ENCODE results near the gene RAB44. TPM values are rescaled to one million over a fixed set of nuclear protein-coding genes. Genes with fewer than 3 reads are reported as not detected.

RAB44 gene
- total RNA-seq, 1 experiment from 2014 or later: 0.05 TPM

DNA sequence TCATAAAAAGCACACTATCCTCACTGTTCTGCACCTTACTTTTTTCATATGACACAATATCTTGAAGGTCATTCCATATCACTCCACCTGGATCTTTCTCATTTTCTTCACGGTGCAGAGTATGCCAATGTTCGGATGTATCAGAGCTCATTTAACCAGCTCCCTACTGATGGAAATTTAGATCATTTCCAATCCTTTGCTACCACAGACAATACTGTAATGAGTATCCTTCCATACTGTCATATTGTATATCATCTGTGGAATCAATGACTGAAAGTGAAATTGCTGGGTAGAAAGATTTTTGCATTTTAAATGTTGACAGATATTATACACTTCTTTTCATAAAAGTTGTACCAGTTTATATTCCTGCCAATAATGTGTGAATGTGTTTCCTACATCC lies 2.2 kb upstream of the RAB44 start (continued):
- TF ChIP-seq, protein P1, sequence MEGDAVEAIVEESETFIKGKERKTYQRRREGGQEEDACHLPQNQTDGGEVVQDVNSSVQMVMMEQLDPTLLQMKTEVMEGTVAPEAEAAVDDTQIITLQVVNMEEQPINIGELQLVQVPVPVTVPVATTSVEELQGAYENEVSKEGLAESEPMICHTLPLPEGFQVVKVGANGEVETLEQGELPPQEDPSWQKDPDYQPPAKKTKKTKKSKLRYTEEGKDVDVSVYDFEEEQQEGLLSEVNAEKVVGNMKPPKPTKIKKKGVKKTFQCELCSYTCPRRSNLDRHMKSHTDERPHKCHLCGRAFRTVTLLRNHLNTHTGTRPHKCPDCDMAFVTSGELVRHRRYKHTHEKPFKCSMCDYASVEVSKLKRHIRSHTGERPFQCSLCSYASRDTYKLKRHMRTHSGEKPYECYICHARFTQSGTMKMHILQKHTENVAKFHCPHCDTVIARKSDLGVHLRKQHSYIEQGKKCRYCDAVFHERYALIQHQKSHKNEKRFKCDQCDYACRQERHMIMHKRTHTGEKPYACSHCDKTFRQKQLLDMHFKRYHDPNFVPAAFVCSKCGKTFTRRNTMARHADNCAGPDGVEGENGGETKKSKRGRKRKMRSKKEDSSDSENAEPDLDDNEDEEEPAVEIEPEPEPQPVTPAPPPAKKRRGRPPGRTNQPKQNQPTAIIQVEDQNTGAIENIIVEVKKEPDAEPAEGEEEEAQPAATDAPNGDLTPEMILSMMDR (IDR thresholded peaks at IDR 0.05 in 2 of 3, conservative IDR thresholded peaks at IDR 0.05 in 1 of 3; ENCODE audit: borderline replicate concordance in 1 of 3, insufficient read depth in 1 of 3, low read depth in 2 of 3, low read length in 2 of 3): no peak
- TF ChIP-seq EGR1 (IDR thresholded peaks at IDR 0.05; ENCODE audit: low read depth): no peak

DNA sequence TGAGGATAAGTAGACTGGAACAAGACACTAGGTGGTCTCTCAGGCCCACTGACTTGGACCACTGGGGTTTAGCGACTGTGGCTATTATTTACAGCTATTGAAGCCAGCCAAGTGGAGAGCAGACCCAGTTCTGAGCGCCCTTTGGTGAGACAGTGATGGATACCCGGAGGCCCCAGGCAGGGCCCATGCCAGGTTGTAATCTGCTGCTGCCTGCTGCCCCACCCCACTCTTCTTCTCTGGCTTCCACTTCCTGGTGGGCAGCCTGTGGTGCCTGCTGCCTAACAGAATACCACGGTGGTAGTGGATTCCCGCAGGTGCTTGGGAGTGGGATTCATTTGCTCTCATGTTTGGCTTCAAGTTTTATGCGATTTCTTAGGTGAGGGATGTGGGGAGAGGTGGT lies 570 bp downstream of the RAB44 start:
- H3K27ac ChIP-seq (ENCODE audit: low read depth, low read length): no peak overlapping the region
- no TSS peak for BruUV-seq (replicated peaks)
- ChIA-PET RAD21 (ENCODE audit: low non-redundant PET in 1 of 2, low total read pairs in 2 of 2, uncharacterized antibody in 2 of 2, unreplicated experiment in 2 of 2) (no interaction called here), POLR2A (no interaction called here), CTCF (no interaction called here)
- H3K4me2 ChIP-seq (ENCODE audit: low read length): no peak overlapping the region
- H3K9me3 ChIP-seq (ENCODE audit: control insufficient read depth in 1 of 2, insufficient read depth in 1 of 2, low read depth in 1 of 2, low read length in 2 of 2): no peaks in the 10 kb centered on the region
- no peaks in the 10 kb centered on the region for H3K9me2 ChIP-seq (ENCODE audit: insufficient read depth)
- H3K4me3 ChIP-seq (replicated peaks in 1 of 2; ENCODE audit: low read depth in 1 of 2, low read length in 2 of 2): no peak overlapping the region
- peaks cover 0 to 8% of the 10 kb centered on the region in 2 experiments; a peak in 2 of 4 replicates for H3K4me1 ChIP-seq (ENCODE audit: control insufficient read depth in 1 of 2, insufficient read depth in 2 of 2, low read length in 2 of 2)
- no peaks in the 10 kb centered on the region for H4K20me1 ChIP-seq (ENCODE audit: insufficient read depth)
- H2AFZ ChIP-seq (ENCODE audit: low read depth, low read length, poor library complexity, severe bottlenecking): no peak overlapping the region
- no peaks in the 10 kb centered on the region for H3K36me3 ChIP-seq (ENCODE audit: control insufficient read depth in 1 of 2, insufficient read depth in 2 of 2, low read length in 2 of 2)
- DNase-seq (ENCODE audit: low read depth, low spot score) (no peak), ATAC-seq (no peak)
- intact Hi-C loops (cut with micrococcal nuclease): no loop called here
- no peaks in the 10 kb centered on the region for H3K27me3 ChIP-seq (ENCODE audit: insufficient read depth, low read length)
- TF ChIP-seq TCF7L2 (IDR thresholded peaks at IDR 0.05; ENCODE audit: borderline replicate concordance, extremely low read depth, insufficient read depth, insufficient read length): no peak
- H3K79me2 ChIP-seq (ENCODE audit: insufficient read depth, low read length): no peaks in the 10 kb centered on the region
- H3K9ac ChIP-seq (ENCODE audit: low read length): no peak overlapping the region

DNA sequence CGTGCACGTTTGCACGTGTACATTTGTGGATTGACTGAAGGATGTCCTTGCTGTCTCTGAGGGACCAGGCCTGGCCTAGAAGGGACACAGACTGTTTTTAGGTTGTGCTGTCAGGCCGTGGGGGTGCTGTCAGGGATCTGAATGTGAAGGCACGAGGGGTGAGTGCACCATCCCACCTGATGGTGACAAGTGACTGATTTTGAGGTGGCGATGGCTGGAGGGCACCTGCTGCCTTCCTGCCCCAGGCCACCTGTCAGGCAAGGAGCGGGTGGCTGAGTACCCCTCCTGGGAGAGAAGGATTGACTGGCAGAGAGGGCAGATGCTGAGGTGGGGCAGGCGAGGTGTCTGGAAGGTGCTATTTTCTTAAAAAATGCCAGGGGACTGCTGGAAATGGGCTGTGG lies 1.2 kb downstream of the RAB44 start:
- CTCF ChIA-PET: no interaction called here

More for the DNA sequence above, 1.2 kb downstream of the RAB44 start:
- H4K20me1 ChIP-seq (ENCODE audit: insufficient read depth): no peaks in the 10 kb centered on the region
- DNase-seq (ENCODE audit: low read depth, low spot score) (no peak), ATAC-seq (no peak)
- POLR2A ChIA-PET: no interaction called here
- H3K9me3 ChIP-seq (ENCODE audit: control insufficient read depth in 1 of 2, insufficient read depth in 1 of 2, low read depth in 1 of 2, low read length in 2 of 2): no peaks in the 10 kb centered on the region
- no peaks in the 10 kb centered on the region for H3K9me2 ChIP-seq (ENCODE audit: insufficient read depth)
- no peaks in the 10 kb centered on the region for H3K27me3 ChIP-seq (ENCODE audit: insufficient read depth, low read length)
- H3K79me2 ChIP-seq (ENCODE audit: insufficient read depth, low read length): no peaks in the 10 kb centered on the region
- H3K27ac ChIP-seq (ENCODE audit: low read depth, low read length): no peak overlapping the region
- no peaks in the 10 kb centered on the region for H3K36me3 ChIP-seq (ENCODE audit: control insufficient read depth in 1 of 2, insufficient read depth in 2 of 2, low read length in 2 of 2)
- no peak overlapping the region for H3K4me3 ChIP-seq (replicated peaks in 1 of 2; ENCODE audit: low read depth in 1 of 2, low read length in 2 of 2)
- no TSS peak for BruUV-seq (replicated peaks)
- RAD21 ChIA-PET (ENCODE audit: low non-redundant PET in 1 of 2, low total read pairs in 2 of 2, uncharacterized antibody in 2 of 2, unreplicated experiment in 2 of 2): no interaction called here
- TF ChIP-seq FOSL1 (IDR thresholded peaks at IDR 0.05; ENCODE audit: low read depth): no peak
- no peak for TF ChIP-seq ZFX (IDR thresholded peaks at IDR 0.05)
- TF ChIP-seq CBX3 (IDR thresholded peaks at IDR 0.05; ENCODE audit: low read depth): no peak
- no peak for TF ChIP-seq EZH2 (IDR thresholded peaks at IDR 0.05)
- TF ChIP-seq TCF7L2 (IDR thresholded peaks at IDR 0.05; ENCODE audit: borderline replicate concordance, extremely low read depth, insufficient read depth, insufficient read length): no peak
- no peak for TF ChIP-seq SIN3A (IDR thresholded peaks at IDR 0.05; ENCODE audit: low read depth)
- no peak overlapping the region for H3K4me2 ChIP-seq (ENCODE audit: low read length)
- H3K9ac ChIP-seq (ENCODE audit: low read length): no peak overlapping the region
- intact Hi-C loops (cut with micrococcal nuclease): no loop called here
- peaks cover 0 to 8% of the 10 kb centered on the region in 2 experiments; a peak in 2 of 4 replicates for H3K4me1 ChIP-seq (ENCODE audit: control insufficient read depth in 1 of 2, insufficient read depth in 2 of 2, low read length in 2 of 2)
- no peak overlapping the region for H2AFZ ChIP-seq (ENCODE audit: low read depth, low read length, poor library complexity, severe bottlenecking)

Measured in HCT116 (cell line).